Mesenteric fat pad (tissue), 1 donor: ENCODE results near the gene TF. TPM values are rescaled to one million over a fixed set of nuclear protein-coding genes. Genes with fewer than 3 reads are reported as not detected.
"Not testable (repeated sequence)": the region's sequence is repeated elsewhere in the genome, so short reads cannot be mapped to it uniquely, and the experiment has no call there.

Experiments
- DNase-seq: peaks from one replicate; pipeline ENCODE4 v3.0.0-alpha.2; 2020; ENCODE audit warnings: low spot score
- long read RNA-seq: library from polyadenylated mRNA; unstranded; transcript quantifications from one replicate; pipeline ENCODE4 v2.0.0, GENCODE V29; 2020
- total RNA-seq: library from RNA; stranded (reverse); fragmentation: NEBNext Ultra II Directional; extraction: Animal tissue kit (Norgen Biotek cat#: 25700); gene quantifications from one replicate; pipeline ENCODE4 v1.2.1, GENCODE V29; 2021
- donor health status: DM: yes; HTN: yes; CAD: no.

TF gene
- 9.4 TPM for total RNA-seq
- long read RNA-seq, full-length matches to known transcripts, result 4 of 4 reads
- long read RNA-seq, partial matches to known transcripts, result 0 of 4 reads
- long read RNA-seq, other reads (novel, unspliced or antisense), result 0 of 4 reads

GRCh38 chr3:133745981-133746711, at the start of gene TF:
TSS of gene TF (plus strand) at chr3:133746393. CDS start at chr3:133746441, 48 bp downstream.
- DNase-seq, result no peak

- no peak for DNase-seq
Observed at GRCh38 chr3:133697960-133698359, 48.2 kb upstream of the TF start.

- DNase-seq, result no peak
Observed at GRCh38 chr3:133699467-133699866, 46.7 kb upstream of the TF start.

- DNase-seq, result no peak
Observed at GRCh38 chr3:133699903-133700302, 46.3 kb upstream of the TF start.

- DNase-seq, result no peak
Observed at GRCh38 chr3:133700351-133700750, 45.8 kb upstream of the TF start.

- no peak for DNase-seq
Observed at GRCh38 chr3:133701435-133702358, 44.5 kb upstream of the TF start.

GRCh38 chr3:133703915-133704314, 42.3 kb upstream of the TF start:
- no peak for DNase-seq

- no peak for DNase-seq
Observed at GRCh38 chr3:133706033-133706432, 40.2 kb upstream of the TF start.

- DNase-seq, result no peak
Observed at GRCh38 chr3:133709139-133709750, 36.9 kb upstream of the TF start.

GRCh38 chr3:133711013-133711412, 35.2 kb upstream of the TF start:
- no peak for DNase-seq

GRCh38 chr3:133712017-133712416, 34.2 kb upstream of the TF start:
- DNase-seq, result no peak

- DNase-seq, result no peak
Observed at GRCh38 chr3:133713347-133713746, 32.8 kb upstream of the TF start.

GRCh38 chr3:133717424-133717823, 28.8 kb upstream of the TF start:
- no peak for DNase-seq

- DNase-seq, result no peak
Observed at GRCh38 chr3:133722935-133723334, 23.3 kb upstream of the TF start.

- DNase-seq, result no peak
Observed at GRCh38 chr3:133730993-133731392, 15.2 kb upstream of the TF start.

- not testable (repeated sequence) for DNase-seq
Observed at GRCh38 chr3:133732231-133732630, 14.0 kb upstream of the TF start.

GRCh38 chr3:133733226-133733625, 13.0 kb upstream of the TF start:
- no peak for DNase-seq

GRCh38 chr3:133734305-133734704, 11.9 kb upstream of the TF start:
- DNase-seq, result no peak

- DNase-seq, result no peak
Observed at GRCh38 chr3:133742351-133743091, 3.7 kb upstream of the TF start.

GRCh38 chr3:133744241-133744640, 2.0 kb upstream of the TF start:
- DNase-seq, result no peak

GRCh38 chr3:133745108-133745507, 1.1 kb upstream of the TF start:
- DNase-seq, result no peak
